GM12872 (cell line): ENCODE results near the gene THYN1.
A peak's percentile ranks its signal among the peaks of the same experiment; 100 is the strongest.

Experiments used
- CTCF ChIP-seq: IDR thresholded peaks from 3 replicates; pipeline ENCODE4 v1.5.1; 2011; ENCODE audit warnings: low read depth, mild to moderate bottlenecking, low read length, moderate library complexity; ENCODE audit not compliant: insufficient read depth

The THYN1 gene

GRCh38 chr11:134248910-134249480 is 4.2 kb downstream of the THYN1 start:
- TF ChIP-seq CTCF, result no peak

GRCh38 chr11:134246678-134247077 is 6.5 kb downstream of the THYN1 start:
- no peak for TF ChIP-seq CTCF

GRCh38 chr11:134246100-134246499 is 7.1 kb downstream of the THYN1 start:
- TF ChIP-seq CTCF, result no peak

GRCh38 chr11:134245434-134245833 is 7.7 kb downstream of the THYN1 start:
- no peak for TF ChIP-seq CTCF

GRCh38 chr11:134244593-134244992 is 8.6 kb downstream of the THYN1 start:
- TF ChIP-seq CTCF, result peak; percentile 76

- no peak for TF ChIP-seq CTCF
Observed at GRCh38 chr11:134243913-134244312, 9.2 kb downstream of the THYN1 start.

GRCh38 chr11:134242376-134242775 is 10.8 kb downstream of the THYN1 start:
- TF ChIP-seq CTCF, result no peak

- no peak for TF ChIP-seq CTCF
Observed at GRCh38 chr11:134240592-134240991, 12.6 kb downstream of the THYN1 start.
